ENCODE results near the gene FBXO24. TPM values are rescaled to one million over a fixed set of nuclear protein-coding genes. Genes with fewer than 3 reads are reported as not detected.

The FBXO24 gene
- total and polyA plus RNA-seq, 9 of the 15 experiments (the other 6 are each of a cell fraction or from before 2014, with no cell fraction given), result 0.17 to 0.95 (median 0.50) TPM

- TF ChIP-seq ZBTB40 (IDR thresholded peaks at IDR 0.05), result no peak
- TF ChIP-seq ZBTB40 (CRISPR knock-in tag; IDR thresholded peaks at IDR 0.05), result no peak
- peak; percentile 16 for TF ChIP-seq KDM5B (IDR thresholded peaks at IDR 0.05; ENCODE audit: insufficient replicate concordance, low read depth, low read length)
- no peak for TF ChIP-seq SFPQ (IDR thresholded peaks at IDR 0.05; ENCODE audit: low read depth, low read length)
- no peak for TF ChIP-seq POLR3A (IDR thresholded peaks at IDR 0.05; ENCODE audit: borderline replicate concordance, extremely low read depth, insufficient read depth, insufficient read length)
- TF ChIP-seq POLR3G (IDR thresholded peaks at IDR 0.05; ENCODE audit: extremely low read depth, insufficient read length, insufficient replicate concordance), result no peak
- no peak for TF ChIP-seq TFE3 (CRISPR knock-in tag; IDR thresholded peaks at IDR 0.05)
- TF ChIP-seq HSF4 (CRISPR knock-in tag; IDR thresholded peaks at IDR 0.05; ENCODE audit: borderline replicate concordance), result no peak
- TF ChIP-seq HDAC8 (tag; IDR thresholded peaks at IDR 0.05), result no peak
- TF ChIP-seq PREB (CRISPR knock-in tag; IDR thresholded peaks at IDR 0.05), result no peak
- no peak for TF ChIP-seq TAF9B (IDR thresholded peaks at IDR 0.05; ENCODE audit: partially characterized antibody)
Measured at GRCh38 chr7:100641463-100641859, 55.3 kb downstream of the FBXO24 start, which contains the start of gene TFR2 (continued).
